Occipital lobe (tissue), 2 donors: Measurements from ENCODE around the gene VAMP2. TPM values are rescaled to one million over a fixed set of nuclear protein-coding genes. Genes with fewer than 3 reads are reported as not detected.

Experiments
- DNase-seq: peaks from one replicate; lab custom pipeline; 2025; lab: John Stamatoyannopoulos, UW
- total RNA-seq: library from RNA; depleted of rRNA; stranded (reverse); fragments of >200 nt; gene quantifications from one replicate; pipeline ENCODE4 v1.2.3, GENCODE V29; 2014

Gene VAMP2, protein sequence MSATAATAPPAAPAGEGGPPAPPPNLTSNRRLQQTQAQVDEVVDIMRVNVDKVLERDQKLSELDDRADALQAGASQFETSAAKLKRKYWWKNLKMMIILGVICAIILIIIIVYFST
- 27.9 TPM for total RNA-seq

DNA sequence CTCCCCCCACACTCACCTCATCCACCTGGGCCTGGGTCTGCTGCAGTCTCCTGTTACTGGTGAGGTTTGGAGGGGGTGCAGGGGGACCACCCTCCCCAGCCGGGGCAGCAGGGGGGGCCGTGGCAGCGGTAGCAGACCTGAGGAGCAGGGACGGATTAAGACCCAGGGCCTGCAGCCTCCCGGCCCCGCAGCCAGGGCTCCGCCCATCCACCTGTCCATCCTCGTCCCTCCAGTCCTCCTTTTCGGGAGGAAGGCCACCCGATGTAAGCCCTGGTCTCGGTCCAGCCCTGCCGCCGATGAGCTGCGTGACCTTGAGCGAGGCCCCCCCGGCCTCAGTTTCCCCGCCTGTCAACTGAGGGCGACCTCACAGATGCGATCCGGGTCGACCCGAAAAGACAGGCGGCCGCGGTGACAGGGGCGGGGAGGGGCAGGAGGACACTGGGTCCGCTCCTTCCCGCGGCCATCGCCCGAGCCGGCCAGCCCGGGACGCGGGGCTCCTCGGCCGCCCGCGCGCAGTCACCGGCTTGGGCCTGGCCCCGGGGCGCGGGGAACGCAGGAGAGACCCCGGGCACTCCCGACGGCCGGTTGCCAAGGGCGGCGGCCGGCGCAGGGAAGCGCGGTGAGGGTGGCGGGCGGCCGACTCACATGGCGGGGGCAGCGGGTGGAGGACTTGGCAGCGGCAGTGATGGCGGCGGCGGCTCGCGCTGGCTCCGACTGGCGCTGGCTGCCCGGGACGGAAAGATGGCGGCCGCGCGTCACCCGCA is at the start of gene VAMP2:
Gene VAMP2, minus strand, starts transcription at position 716 of the 764 bp plus-strand sequence. Its CDS starts 69 bp downstream, at position 647.
- peak; percentile 72 for DNase-seq

DNA sequence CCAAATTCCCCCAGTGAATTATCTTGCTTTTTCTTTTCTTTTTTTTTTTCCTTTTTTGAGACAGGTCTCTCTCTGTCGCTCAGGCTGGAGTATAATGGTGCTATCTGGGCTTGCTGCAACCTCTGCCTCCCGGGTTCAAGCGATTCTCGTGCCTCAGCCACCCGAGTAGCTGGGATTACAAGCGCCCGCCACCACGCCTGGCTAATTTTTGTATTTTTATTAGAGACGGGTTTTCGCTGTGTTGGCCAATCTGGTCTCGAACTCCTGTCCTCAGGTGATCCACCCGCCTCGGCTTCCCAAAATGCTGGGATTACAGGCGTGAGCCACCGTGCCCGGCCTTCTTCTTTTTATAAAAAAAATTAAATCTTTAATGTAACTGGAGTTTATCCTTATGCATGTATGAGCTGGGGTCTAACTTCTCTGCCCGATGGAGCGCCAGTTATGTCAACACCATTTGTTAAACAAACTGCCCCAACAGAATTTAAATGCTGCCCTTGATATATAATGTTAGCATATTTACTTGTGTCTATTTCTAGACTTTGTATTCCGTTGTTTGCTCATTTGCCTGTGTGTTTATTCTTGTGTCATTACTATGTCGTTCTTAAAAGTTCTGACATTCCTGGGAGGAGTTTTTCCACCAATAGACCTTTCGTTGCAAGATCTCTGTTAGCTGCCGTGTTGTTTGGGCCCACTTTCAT is 48.2 kb upstream of the VAMP2 start:
- DNase-seq: no peak

DNA sequence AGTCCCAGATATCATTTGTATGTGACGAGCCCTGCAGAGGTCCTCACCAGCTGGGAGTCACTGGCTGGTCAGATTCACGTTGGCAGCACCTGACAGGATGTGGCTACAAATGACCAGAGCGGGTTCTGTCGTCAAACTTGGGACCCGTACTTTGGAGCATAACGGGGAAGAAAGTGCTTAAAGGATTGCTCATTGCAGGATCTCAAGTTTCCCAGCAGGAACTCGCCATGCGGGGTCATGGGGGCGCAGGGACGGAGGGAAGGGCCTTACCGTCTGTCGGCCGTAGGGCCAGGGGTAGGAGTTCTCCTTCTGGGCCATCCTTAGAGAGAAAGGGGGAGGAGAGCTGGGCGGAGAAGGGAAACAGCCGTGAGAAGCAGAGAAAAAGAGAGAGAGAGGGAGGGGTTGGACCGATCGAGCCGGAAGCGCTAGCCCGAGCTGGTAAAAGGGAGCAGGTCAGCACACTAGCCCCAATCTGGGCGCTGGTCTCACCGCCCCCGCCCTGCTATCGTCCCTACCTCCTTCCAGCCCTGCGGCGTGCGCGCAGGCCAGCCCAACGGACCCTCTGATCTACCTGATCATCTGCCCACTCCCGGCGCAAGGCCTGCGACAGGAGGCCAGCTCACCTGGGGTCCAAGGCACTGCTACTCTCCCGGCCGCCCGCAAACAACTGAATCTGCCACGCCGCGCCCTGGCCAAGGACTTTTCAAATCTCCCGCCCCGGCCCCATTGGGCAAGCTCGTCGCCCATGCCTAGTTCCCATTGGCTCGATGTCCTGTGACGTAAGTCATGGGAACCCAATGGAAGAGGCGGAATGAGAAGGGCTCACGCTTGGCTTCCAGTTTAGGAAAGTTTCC is 47.4 kb upstream of the VAMP2 start, which contains the start of gene AURKB:
Gene AURKB, minus strand, starts transcription at position 669 of the 854 bp plus-strand sequence. Its CDS starts 351 bp downstream, at position 318.
- DNase-seq: peak; percentile 79

DNA sequence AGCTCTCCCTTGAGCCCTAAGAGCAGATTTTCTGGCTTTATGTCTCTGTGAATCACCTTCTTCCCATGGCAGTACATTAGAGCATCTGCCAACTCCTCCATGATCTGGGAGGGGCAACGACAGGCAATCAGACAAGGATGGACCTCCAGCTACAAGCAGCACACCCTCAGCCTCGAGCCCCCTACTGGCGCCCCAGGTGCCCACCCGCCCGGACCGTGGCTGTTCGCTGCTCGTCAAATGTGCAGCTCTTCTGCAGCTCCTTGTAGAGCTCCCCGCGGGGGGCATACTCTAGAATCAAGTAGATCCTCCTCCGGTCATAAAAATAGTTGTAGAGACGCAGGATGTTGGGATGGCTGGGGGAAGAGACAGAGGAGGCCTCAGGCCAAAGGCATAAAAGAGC is 43.8 kb upstream of the VAMP2 start:
- no peak for DNase-seq

DNA sequence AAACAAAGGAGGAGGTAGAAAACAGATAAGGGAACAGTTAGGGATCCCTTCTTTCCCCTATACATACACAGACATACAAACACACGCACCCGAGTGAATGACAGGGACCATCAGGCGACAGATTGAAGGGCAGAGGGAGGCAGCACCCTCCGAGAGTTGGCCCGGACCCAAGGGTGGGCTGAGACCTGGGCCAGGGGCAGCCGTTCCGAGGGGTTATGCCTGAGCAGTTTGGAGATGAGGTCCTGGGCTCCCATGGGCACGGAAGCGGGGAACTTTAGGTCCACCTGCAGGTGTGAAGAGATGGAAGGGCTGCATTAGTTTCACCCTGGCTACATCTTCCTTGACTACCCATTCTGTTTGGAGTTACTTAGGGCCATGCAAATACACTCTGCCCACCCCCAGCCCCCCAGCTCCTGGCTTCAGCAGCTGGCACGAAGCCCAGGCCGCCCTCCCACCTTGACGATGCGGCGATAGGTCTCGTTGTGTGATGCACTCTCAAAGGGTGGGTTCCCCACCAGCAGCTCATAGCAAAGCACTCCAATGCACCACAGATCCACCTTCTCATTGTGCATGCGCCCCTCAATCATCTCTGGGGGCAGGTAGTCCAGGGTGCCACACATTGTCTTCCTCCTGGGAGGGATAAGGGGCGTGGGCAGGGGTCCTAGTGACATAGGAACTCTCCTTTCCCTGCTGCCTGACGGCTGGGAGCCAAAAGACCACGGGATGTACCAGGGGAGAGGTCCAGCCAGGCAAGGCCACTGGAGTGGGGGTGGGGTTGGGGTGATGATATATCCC is 42.2 kb upstream of the VAMP2 start:
- no peak for DNase-seq

DNA sequence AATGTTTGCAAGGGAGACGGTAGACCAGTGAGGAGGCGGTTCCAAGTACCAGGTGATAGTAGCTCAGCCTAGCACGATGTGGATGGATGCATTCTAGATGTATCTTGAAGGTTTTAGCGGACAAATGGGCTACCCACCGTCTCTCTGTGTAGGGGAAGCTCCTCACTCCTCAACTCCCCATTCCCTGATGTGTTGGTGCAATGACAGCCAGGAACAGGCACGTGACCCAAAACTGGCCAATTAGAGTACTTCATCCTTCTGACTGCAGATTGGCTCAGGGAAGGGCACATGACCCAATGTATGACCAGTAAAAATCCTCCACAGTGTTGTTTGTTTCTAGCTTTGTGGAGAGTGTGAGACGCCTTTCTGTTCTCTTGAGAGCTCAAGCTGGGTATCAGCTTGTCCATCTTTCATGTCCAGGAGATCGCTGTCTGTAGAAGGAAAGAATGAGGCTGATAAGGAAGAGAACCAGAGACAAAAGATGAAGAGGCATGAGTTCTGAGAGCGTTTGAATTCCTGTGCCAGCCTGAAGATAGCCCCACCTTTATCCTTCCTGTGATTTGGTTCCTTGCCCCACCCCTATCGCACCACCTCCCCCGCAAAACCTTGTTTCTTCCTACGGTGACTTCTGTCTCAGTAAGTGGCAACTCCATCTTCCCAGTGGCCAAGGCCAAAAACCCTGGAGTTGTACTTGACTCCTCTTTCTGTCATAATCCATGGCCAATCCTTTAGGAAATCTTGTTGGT is 29.5 kb upstream of the VAMP2 start:
- DNase-seq: peak; percentile 93

DNA sequence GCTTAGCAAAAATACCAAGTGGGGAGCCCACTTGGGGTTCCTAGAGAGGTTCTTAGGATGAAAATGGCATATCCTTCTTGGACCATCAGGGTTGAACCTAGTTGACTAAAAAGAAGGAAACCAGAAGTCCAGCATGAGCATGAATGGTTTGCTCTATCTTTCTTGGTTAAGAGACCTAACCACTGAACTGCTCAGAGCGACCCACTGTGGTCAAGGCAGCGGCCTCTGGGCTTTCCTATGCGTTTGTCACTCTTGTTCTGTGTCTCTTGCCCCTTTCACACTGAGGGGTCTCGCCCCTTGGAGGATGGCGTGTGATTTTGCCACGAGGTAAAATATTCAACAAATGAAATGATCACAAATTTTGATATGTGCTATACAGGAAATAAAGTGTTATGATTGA is 27.8 kb upstream of the VAMP2 start:
- DNase-seq: no peak

DNA sequence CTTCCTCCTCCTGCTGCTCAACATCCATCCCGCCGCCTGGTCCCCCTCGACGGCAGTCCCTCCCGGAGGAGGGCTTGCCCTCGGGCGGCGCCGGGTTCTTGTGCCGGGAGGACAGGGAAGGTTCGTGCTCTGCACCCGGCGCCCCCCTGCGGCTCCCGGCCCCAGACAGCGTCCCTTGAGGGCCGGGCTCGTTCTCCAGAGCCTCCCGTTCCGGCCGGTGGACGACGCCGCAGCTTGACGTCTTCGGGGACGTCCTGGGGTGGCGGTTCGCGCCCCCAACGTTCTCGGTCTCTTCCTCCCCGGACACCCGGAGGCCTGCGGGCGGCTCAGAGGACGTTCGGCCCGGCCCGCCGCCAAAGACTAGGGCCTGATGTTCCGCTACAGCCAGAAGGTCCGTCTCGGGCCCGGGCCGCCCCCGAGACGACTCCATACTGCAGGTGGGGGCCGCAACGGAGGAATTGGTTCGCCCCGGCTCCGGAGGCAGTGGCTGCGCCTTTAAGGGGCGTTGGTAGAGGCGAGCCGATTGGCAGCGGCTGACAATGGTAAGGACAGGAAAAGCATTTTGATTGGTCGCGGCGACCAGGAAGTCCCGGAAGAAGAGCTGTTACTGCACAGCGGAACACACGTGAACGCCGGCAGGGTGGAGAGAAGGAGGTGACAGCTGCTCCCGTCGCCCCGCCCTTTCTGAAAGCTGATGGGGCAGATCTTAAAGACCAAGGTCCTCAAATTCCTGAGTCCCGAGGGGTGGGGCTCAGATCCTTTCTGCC is 27.1 kb upstream of the VAMP2 start, which contains the start of gene BORCS6:
Gene BORCS6, minus strand, starts transcription at position 470 of the 767 bp plus-strand sequence. Its CDS starts 40 bp downstream, at position 430.
- peak; percentile 99 for DNase-seq

DNA sequence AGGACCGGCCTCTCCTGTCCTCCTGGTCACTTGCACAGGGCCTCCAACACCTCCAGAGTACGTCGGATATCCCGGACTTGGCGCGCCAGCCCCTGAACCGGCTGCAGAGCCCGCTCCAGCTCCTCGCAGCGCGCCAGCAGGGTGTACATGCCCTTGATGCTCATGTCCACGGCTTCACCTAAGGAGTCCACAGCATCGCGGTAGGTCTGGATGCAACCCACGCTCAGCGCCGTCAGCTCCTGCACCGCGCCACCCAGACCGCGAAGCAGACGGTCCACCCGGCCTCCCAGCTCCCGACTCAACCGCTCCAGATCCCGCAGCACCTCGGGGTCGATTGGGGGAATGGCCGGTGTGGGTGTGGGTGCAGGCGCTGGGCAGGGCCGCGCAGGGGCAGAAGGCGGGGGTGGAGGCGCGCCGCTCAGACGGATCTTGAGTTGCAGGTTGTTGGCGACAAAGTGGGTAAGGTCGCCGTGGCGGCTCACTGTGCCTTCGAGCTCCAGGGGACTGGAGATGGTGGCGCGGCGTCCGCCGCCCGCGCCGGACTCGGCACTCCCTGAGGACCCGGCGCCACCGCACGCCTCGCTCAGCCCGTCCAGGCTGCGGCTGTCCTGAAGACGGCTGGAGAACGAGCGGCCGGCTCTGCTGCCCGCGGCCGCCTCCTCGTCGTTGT is 26.4 kb upstream of the VAMP2 start:
- no peak for DNase-seq

DNA sequence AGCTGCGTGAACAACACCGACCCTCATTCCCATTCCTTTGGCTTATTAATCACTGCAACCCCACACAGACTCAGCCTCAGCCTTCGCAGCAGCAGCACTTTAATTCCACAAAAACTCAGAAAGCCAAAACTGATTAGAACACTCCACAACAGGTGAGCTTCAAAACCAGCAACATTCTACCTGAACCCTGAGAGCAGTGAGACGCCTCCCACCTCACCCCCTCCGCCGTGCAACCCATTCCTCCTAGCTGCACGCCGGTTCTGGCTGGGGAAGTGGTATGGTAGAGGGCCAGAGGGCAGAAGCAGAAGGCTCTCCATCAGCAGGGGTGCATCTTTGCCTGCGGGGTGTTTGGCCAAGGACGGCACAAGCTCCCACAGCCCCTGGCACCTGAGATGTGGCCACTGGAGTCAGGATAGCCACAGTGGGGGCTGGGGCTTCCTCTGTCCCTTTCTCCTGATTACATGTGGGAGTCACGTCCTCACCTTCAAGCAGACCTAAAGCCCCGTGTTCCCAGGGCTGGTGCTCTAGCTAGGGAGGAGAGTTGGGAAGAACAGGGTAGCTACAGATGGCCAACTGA is 25.6 kb upstream of the VAMP2 start:
- DNase-seq: no peak

DNA sequence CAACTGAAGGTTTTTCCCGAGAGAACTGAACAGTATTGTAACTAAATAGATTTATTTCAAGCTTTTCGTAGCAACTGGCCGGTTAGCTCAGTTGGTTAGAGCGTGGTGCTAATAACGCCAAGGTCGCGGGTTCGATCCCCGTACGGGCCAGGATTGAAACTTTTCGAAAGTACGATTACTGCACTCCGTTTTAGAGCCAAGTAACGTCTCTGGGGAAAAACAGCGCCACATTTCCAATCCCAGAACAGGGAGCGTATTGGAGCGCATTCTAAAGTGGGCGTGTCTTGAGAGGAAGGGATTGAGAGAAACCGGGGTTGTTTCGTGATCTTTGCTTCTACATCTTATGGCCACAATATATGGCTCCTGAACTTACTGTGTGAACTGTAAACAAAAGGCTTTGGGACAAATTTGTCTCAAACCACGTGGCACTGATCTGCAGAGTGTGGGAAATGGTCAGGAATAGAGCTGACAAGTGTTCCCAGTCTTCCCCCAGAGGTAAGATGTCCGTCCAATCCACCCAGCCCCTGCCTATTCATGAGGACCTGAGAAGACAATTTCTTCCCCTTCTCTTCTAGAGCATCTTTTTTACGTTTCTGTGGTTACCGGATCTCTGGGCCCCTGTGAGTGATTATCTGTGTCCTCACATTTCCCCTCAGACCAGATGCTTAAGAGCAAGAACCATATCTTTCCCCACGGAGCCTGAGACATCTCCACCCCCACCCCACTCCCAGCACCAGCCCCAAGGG is 24.9 kb upstream of the VAMP2 start:
- peak; percentile 81 for DNase-seq

DNA sequence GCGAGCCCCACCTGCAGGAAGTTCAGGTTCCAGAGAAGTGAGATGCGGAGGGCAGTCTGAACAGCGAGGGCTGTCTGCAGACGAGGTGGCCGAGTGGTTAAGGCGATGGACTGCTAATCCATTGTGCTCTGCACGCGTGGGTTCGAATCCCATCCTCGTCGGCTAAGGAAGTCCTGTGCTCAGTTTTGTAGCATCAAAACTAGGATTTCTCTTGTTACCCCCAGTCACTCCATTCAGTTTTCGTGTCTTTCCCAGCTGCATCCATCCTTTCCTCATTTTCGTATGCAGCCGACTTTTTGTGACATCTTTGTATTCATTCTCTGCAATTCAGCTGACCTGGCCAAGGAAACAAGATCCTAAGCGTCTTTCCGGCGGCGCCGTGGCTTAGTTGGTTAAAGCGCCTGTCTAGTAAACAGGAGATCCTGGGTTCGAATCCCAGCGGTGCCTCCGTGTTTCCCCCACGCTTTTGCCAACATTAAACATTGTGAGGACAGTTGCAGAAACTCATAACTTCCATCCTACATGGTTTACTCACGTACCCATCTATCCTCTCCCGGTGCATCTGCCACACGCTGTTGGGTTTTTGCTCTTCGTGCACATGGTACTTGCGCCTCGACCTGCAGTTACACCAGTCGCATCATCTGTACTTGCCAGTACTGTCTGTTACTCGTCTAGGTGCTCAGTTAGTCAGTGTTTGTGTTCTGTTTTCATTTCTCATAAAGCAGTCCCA is 24.2 kb upstream of the VAMP2 start:
- peak; percentile 87 for DNase-seq

DNA sequence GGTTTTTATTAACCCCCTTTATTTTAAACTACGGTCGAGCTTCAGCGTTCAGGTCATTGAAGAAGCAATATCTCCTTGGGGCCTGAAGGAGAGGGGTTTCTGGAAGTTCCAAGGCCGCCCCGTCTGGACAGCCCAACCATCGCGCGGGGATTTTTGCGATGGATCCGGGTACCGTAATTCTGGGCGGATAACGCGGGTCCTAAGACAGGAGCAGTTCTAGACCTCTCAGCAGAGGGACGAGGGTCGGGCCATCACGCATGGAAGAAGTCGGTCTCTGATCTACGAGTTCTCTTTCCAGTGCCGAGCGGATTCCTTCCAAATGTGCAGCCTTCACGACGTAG is 23.7 kb upstream of the VAMP2 start:
- no peak for DNase-seq

DNA sequence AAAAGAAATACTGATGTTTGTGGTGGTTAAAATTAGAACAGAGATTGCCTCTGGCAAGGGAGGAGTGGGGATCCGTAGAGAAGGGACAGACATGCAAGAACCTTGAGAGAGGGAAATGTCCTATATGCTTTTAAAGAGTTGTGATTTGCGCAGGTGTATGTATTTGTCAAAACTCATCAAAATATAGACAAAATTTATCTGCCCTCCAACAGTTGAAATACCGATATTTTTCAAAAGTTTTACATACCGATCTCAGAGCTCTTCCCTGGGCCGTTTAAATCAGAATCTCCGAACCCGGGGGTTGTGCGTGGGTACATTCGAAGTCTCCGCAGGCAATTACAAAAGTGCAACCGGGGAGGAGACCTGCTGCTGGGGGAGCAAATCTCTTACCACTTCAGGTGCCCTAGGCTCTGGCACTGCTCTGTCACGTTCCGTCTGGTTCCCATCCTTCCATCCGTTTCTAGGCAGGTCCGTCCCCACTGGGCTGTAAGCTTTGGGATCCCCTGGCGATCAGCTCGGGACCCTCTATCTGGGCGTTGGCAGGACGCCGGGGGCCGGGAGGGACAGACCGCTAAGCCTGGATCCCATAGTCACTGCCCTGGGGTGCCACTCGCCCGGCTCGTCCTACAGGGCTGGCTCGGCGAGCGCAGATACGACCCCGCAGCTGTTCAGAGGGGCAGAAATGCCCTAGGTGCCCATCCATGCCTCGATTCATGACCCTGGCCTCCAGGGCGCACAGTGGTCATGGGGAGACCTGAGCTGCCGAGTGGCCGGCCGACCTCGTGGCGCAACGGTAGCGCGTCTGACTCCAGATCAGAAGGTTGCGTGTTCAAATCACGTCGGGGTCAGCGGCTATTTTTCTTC is 23.1 kb upstream of the VAMP2 start:
- DNase-seq: peak; percentile 71

DNA sequence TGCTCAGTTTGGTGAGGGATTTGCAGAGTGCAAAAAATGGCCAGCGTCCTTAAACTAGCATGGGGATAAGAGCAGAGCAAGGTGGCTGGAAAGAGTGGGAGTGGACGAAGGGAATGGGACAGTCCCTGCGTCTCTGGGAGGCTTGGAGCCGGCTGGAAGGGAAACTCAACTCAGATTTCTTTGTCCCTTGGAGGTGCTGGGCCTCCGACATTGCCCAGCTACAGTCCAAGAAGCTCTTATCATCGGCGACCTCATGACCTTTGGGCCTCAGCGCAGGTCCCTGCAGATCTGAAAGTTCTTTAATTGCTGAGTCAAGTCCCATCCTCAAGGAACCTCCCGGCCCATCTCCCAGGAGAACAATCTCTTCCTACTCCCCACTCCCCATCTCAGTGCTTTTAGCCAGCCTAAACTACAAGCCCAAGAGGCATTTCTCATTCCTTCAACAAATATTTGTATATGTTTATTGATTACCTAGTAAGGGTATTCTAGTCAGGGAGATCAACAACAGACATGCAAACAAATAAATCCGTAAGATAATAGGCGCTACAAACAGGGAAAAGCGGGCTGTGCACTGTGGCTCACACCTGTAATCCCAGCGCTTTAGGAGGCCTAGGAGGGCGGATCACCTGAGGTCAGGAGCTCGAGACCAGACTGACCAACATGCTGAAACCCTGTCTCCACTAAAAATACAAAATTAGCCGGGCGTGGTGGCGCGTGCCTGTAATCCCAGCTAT is 14.4 kb upstream of the VAMP2 start:
- no peak for DNase-seq
